ENCODE results near the gene SFXN3. TPM values are rescaled to one million over a fixed set of nuclear protein-coding genes. Genes with fewer than 3 reads are reported as not detected.
A peak's percentile ranks its signal among the peaks of the same experiment; 100 is the strongest.

SFXN3 gene
- total and polyA plus RNA-seq, 2 of the 13 experiments (the other 11 are each of a cell fraction or from before 2014, with no cell fraction given) = 16.8 to 71.5 TPM

GRCh38 chr10:101060951-101061623, 30.1 kb downstream of the SFXN3 start (continued):
- TF ChIP-seq ZSCAN5A (CRISPR knock-in tag; IDR thresholded peaks at IDR 0.05; ENCODE audit: borderline replicate concordance) (0 out of 2 replicates have a peak, but pooled peaks have one; percentile 4), ZNF33A (CRISPR knock-in tag; IDR thresholded peaks at IDR 0.05; ENCODE audit: borderline replicate concordance) (0 out of 2 replicates have a peak, but pooled peaks have one; percentile 89), ZC3H13 (CRISPR knock-in tag; IDR thresholded peaks at IDR 0.05) (peak; percentile 72; the same call in 1 of the 2 replicates), ZNF142 (CRISPR knock-in tag; IDR thresholded peaks at IDR 0.05) (no peak), ZBTB2 (CRISPR knock-in tag; IDR thresholded peaks at IDR 0.05; ENCODE audit: low read depth) (peak; percentile 47), PITX1 (CRISPR knock-in tag; IDR thresholded peaks at IDR 0.05) (peak; percentile 27; the same call in 1 of the 2 replicates), MED8 (CRISPR knock-in tag; IDR thresholded peaks at IDR 0.05; ENCODE audit: insufficient replicate concordance) (peak; percentile 88), ZNF576 (CRISPR knock-in tag; IDR thresholded peaks at IDR 0.05) (no peak), TFAP4 (IDR thresholded peaks at IDR 0.05; ENCODE audit: borderline replicate concordance, low read depth) (no peak), DR1 (CRISPR knock-in tag; IDR thresholded peaks at IDR 0.05) (peak; percentile 83; the same call in 1 of the 2 replicates), ZNF501 (CRISPR knock-in tag; IDR thresholded peaks at IDR 0.05) (peak; percentile 69), GATAD2A (CRISPR knock-in tag; IDR thresholded peaks at IDR 0.05) (peak; percentile 41; the same call in 1 of the 2 replicates), ZNF10 (CRISPR knock-in tag; IDR thresholded peaks at IDR 0.05; ENCODE audit: borderline replicate concordance, low read depth) (peak; percentile 36; the same call in 1 of the 2 replicates), KLF12 (CRISPR knock-in tag; IDR thresholded peaks at IDR 0.05; ENCODE audit: borderline replicate concordance) (0 out of 2 replicates have a peak, but pooled peaks have one; percentile 17), ZNF670 (CRISPR knock-in tag; IDR thresholded peaks at IDR 0.05; ENCODE audit: borderline replicate concordance) (peak; percentile 49; the same call in 1 of the 2 replicates)
